HCT116 (cell line): ENCODE data around the gene CHRNA4. TPM values are rescaled to one million over a fixed set of nuclear protein-coding genes. Genes with fewer than 3 reads are reported as not detected.

Experiments
- ATAC-seq: fragments of 200-7000 bp; cut with Tn5 transposase; 2 replicates; pipeline ENCODE4 v1.9.1; 2020; ENCODE audit warnings: mild to moderate bottlenecking, moderate library complexity
- BruUV-seq: library from RNA; stranded (reverse); fragments of 400-500 nt; replicated peaks from 2 replicates; lab custom pipeline; 2021; lab: Mats Ljungman, UMichigan
- CTCF ChIA-PET: fragments of 300-600 bp; sonication (Branson Sonifier 250); formaldehyde crosslinking; loops from one replicate; lab custom pipeline; 2021; ENCODE audit warnings: antibody characterized with exemption; lab: Charles Lee
- POLR2A ChIA-PET: fragments of 300-600, 350-600 bp; sonication (Branson Sonifier 250); formaldehyde crosslinking; loops from one replicate; lab custom pipeline; 2021; ENCODE audit warnings: antibody characterized with exemption; lab: Charles Lee
- RAD21 ChIA-PET, 2 experiments: fragments of 300-600 bp; sonication (Branson Sonifier 250); formaldehyde crosslinking; loops; one replicate each; lab custom pipeline; 2023; ENCODE audit warnings: low total read pairs in 2 of 2; ENCODE audit not compliant: uncharacterized antibody in 2 of 2, unreplicated experiment in 2 of 2, low non-redundant PET in 1 of 2; lab: Charles Lee
- DNase-seq: peaks from one replicate; pipeline ENCODE4 v3.0.0-alpha.2; 2010; ENCODE audit warnings: low read depth, low spot score
- H2AFZ ChIP-seq: fragments of 200-600 bp; shearing (Covaris generic), sonication (generic); 2 replicates; pipeline ENCODE4 v1.6.1; 2017; ENCODE audit warnings: low read depth, mixed run types, mixed read lengths, antibody characterized with exemption, low read length; ENCODE audit not compliant: poor library complexity, severe bottlenecking
- H3K27ac ChIP-seq: 2 replicates; pipeline ENCODE4 v1.5.1; 2012; ENCODE audit warnings: low read depth, low read length
- H3K27me3 ChIP-seq: fragments of 200-600 bp; sonication (generic); 2 replicates; pipeline ENCODE4 v1.6.1; 2016; ENCODE audit warnings: mixed run types, low read length, mixed read lengths; ENCODE audit not compliant: insufficient read depth
- H3K36me3 ChIP-seq, 2 experiments: fragments of 200-500 bp in 1 of 2; fragments of 200-600 bp in 1 of 2; sonication (Bioruptor generic) in 1 of 2; sonication (generic) in 1 of 2; 2 replicates each; pipeline versions ENCODE4 v1.5.1 to v1.6.1; 2014 to 2016; ENCODE audit warnings: low read length in 2 of 2, inconsistent platforms in 1 of 2, mixed read lengths in 1 of 2, mixed run types in 1 of 2; ENCODE audit not compliant: insufficient read depth in 2 of 2, control insufficient read depth in 1 of 2
- H3K4me1 ChIP-seq, 2 experiments: fragments of 200-600 bp in 1 of 2; sonication (generic) in 1 of 2; 2 replicates each; pipeline versions ENCODE4 v1.5.1 to v1.6.1; 2012 to 2017; ENCODE audit warnings: low read length in 2 of 2, inconsistent platforms in 1 of 2, mild to moderate bottlenecking in 1 of 2, mixed read lengths in 1 of 2, mixed run types in 1 of 2, moderate library complexity in 1 of 2; ENCODE audit not compliant: insufficient read depth in 2 of 2, control insufficient read depth in 1 of 2
- H3K4me2 ChIP-seq: fragments of 200-600 bp; sonication (generic); 2 replicates; pipeline ENCODE4 v1.6.1; 2017; ENCODE audit warnings: mixed run types, low read length, mixed read lengths
- H3K4me3 ChIP-seq, 2 experiments: fragments of 200-600 bp in 1 of 2; sonication (generic) in 1 of 2; replicated peaks in 1 of 2; 2 replicates each; pipeline ENCODE4 v1.5.1; 2011 to 2016; ENCODE audit warnings: low read length in 2 of 2, control low read depth in 1 of 2, low read depth in 1 of 2, mild to moderate bottlenecking in 1 of 2, mixed read lengths in 1 of 2, mixed run types in 1 of 2
- H3K79me2 ChIP-seq: fragments of 200-600 bp; sonication (generic); 2 replicates; pipeline ENCODE4 v1.6.1; 2017; ENCODE audit warnings: mild to moderate bottlenecking, mixed run types, low read length, moderate library complexity, mixed read lengths; ENCODE audit not compliant: insufficient read depth
- H3K9ac ChIP-seq: fragments of 200-600 bp; sonication (generic); 2 replicates; pipeline ENCODE4 v1.6.1; 2016; ENCODE audit warnings: low read length, mixed read lengths
- H3K9me2 ChIP-seq: fragments of 200-600 bp; sonication (generic), shearing (Covaris generic); 2 replicates; pipeline ENCODE4 v1.6.1; 2017; ENCODE audit warnings: mixed run types, mild to moderate bottlenecking, moderate library complexity; ENCODE audit not compliant: insufficient read depth
- H3K9me3 ChIP-seq, 2 experiments: fragments of 200-500 bp in 1 of 2; fragments of 200-600 bp in 1 of 2; sonication (Bioruptor generic) in 1 of 2; sonication (generic) in 1 of 2; 2 replicates each; pipeline ENCODE4 v1.6.1; 2014 to 2017; ENCODE audit warnings: low read length in 2 of 2, mixed read lengths in 2 of 2, inconsistent platforms in 1 of 2, low read depth in 1 of 2, mild to moderate bottlenecking in 1 of 2, mixed run types in 1 of 2, moderate library complexity in 1 of 2; ENCODE audit not compliant: control insufficient read depth in 1 of 2, insufficient read depth in 1 of 2
- H4K20me1 ChIP-seq: fragments of 200-600 bp; sonication (generic), shearing (Covaris generic); 2 replicates; pipeline ENCODE4 v1.6.1; 2017; ENCODE audit warnings: mixed run types, mild to moderate bottlenecking, moderate library complexity; ENCODE audit not compliant: insufficient read depth
- ATF3 ChIP-seq: IDR thresholded peaks from 2 replicates; pipeline ENCODE4 v1.6.1; 2012
- CEBPB ChIP-seq: IDR thresholded peaks from 2 replicates; pipeline ENCODE4 v1.6.1; 2012; ENCODE audit warnings: low read depth
- EGR1 ChIP-seq: IDR thresholded peaks from 2 replicates; pipeline ENCODE4 v1.6.1; 2012; ENCODE audit warnings: low read depth
- ELF1 ChIP-seq: IDR thresholded peaks from 2 replicates; pipeline ENCODE4 v1.6.1; 2012; ENCODE audit warnings: low read depth, borderline replicate concordance
- EZH2phosphoT487 ChIP-seq: fragments of 200-600 bp; IDR thresholded peaks from 2 replicates; pipeline ENCODE4 v1.6.1; 2018; ENCODE audit warnings: antibody characterized with exemption, borderline replicate concordance
- FOSL1 ChIP-seq: IDR thresholded peaks from 2 replicates; pipeline ENCODE4 v1.6.1; 2012; ENCODE audit warnings: low read depth
- JUND ChIP-seq: IDR thresholded peaks from 2 replicates; pipeline ENCODE4 v1.6.1; 2012
- POLR2A ChIP-seq: IDR thresholded peaks from 2 replicates; pipeline ENCODE4 v1.7.0; 2011; ENCODE audit warnings: borderline replicate concordance; ENCODE audit not compliant: insufficient read depth, insufficient read length; ENCODE audit errors: extremely low read depth
- POLR2AphosphoS5 ChIP-seq: IDR thresholded peaks from 2 replicates; pipeline ENCODE4 v1.6.1; 2011; ENCODE audit warnings: mild to moderate bottlenecking, low read depth, low read length, moderate library complexity
- RAD21 ChIP-seq: IDR thresholded peaks from 2 replicates; pipeline ENCODE4 v1.6.1; 2012; ENCODE audit warnings: low read depth, mild to moderate bottlenecking
- REST ChIP-seq: IDR thresholded peaks from 2 replicates; pipeline ENCODE4 v1.6.1; 2012; ENCODE audit warnings: low read depth
- SP1 ChIP-seq: IDR thresholded peaks from 2 replicates; pipeline ENCODE4 v1.6.1; 2012; ENCODE audit warnings: low read depth
- YY1 ChIP-seq: IDR thresholded peaks from 2 replicates; pipeline ENCODE4 v1.6.1; 2011; ENCODE audit warnings: low read length, low read depth, moderate library complexity, mild to moderate bottlenecking; ENCODE audit not compliant: insufficient replicate concordance; ENCODE audit errors: extremely low read depth
- ZFX ChIP-seq: fragments of 450-650 bp; IDR thresholded peaks from 2 replicates; pipeline ENCODE4 v1.6.1; 2017
- intact Hi-C: fragments of 100-400 bp; cut with micrococcal nuclease; formaldehyde crosslinking; loops from 2 replicates; pipeline ENCODE4 v1.10.0; 2022
- total RNA-seq: library from RNA; stranded (reverse); gene quantifications from one replicate; pipeline ENCODE4 v1.2.1, GENCODE V29; 2021; ENCODE audit not compliant: unreplicated experiment

CHRNA4 gene
- total RNA-seq, 1 experiment from 2014 or later, result not detected

GRCh38 chr20:63377256-63377941, 16.2 kb upstream of the CHRNA4 start:
- ChIA-PET CTCF (interaction anchor here (1.5 kb wide), 1 partner anchor 154 kb away, joined by 7 read pairs; no protein-coding TSS in a partner anchor), RAD21 (no interaction called here), POLR2A (no interaction called here)
- ATAC-seq, result no peak
- TF ChIP-seq CEBPB, result no peak
- no peak for TF ChIP-seq POLR2AphosphoS5
- TF ChIP-seq SP1, result no peak
- TF ChIP-seq RAD21, result no peak
- TF ChIP-seq ZFX, result no peak
- TF ChIP-seq FOSL1, result no peak
- TF ChIP-seq YY1, result no peak
- no peak for TF ChIP-seq EZH2phosphoT487
- no peak for TF ChIP-seq EGR1
- TF ChIP-seq ATF3, result no peak
- no peak for TF ChIP-seq POLR2A
- no peak for TF ChIP-seq ELF1
- no peak for TF ChIP-seq JUND
- TF ChIP-seq REST, result no peak
- Histone ChIP-seq H3K27ac (no peak overlapping the region), H3K4me3 (no peak overlapping the region), H3K4me2 (no peak overlapping the region), H3K4me1 (no peaks in the 10 kb centered on the region), H3K9me2 (no peaks in the 10 kb centered on the region), H3K9me3 (no peaks in the 10 kb centered on the region), H3K9ac (no peak overlapping the region), H4K20me1 (no peaks in the 10 kb centered on the region), H3K79me2 (no peaks in the 10 kb centered on the region), H3K27me3 (peaks cover 18% of the 10 kb centered on the region; the same call in 1 of the 2 replicates), H2AFZ (no peak overlapping the region), H3K36me3 (no peaks in the 10 kb centered on the region)
- BruUV-seq, result no TSS peak
- no peak for DNase-seq
- intact Hi-C loops, result no loop called here
